IMR-90 (cell line): ENCODE measurements around the gene TBX4. TPM values are rescaled to one million over a fixed set of nuclear protein-coding genes. Genes with fewer than 3 reads are reported as not detected.

Experiments
- ATAC-seq: fragments of 200-7000 bp; cut with Tn5 transposase; 2 replicates; pipeline ENCODE4 v1.9.1; 2020; ENCODE audit warnings: low read depth, mild to moderate bottlenecking, moderate library complexity
- BruUV-seq: library from RNA; stranded (reverse); fragments of 400-500 nt; replicated peaks from 2 replicates; lab custom pipeline; 2021; lab: Mats Ljungman, UMichigan
- CTCF ChIA-PET: fragments of 300-600 bp; formaldehyde crosslinking; extraction: SDS; loops from one replicate; lab custom pipeline; 2021; ENCODE audit warnings: antibody characterized with exemption; lab: Yijun Ruan, JAX
- POLR2A ChIA-PET: fragments of 300-600 bp; sonication (Branson Sonifier 250); formaldehyde crosslinking; loops from one replicate; lab custom pipeline; 2022; ENCODE audit warnings: antibody characterized with exemption; ENCODE audit not compliant: unreplicated experiment; lab: Charles Lee
- DNase-seq: peaks from one replicate; pipeline ENCODE4 v3.0.0; 2013
- H2AFZ ChIP-seq: replicated peaks from 2 replicates; pipeline ENCODE3; 2013; ENCODE audit warnings: low read length, mild to moderate bottlenecking; ENCODE audit not compliant: poor library complexity
- H2AK5ac ChIP-seq: 2 replicates; pipeline ENCODE4 v1.6.1; 2013; ENCODE audit warnings: low read depth, low read length, inconsistent platforms
- H2AK9ac ChIP-seq: replicated peaks from 2 replicates; pipeline ENCODE3; 2013; ENCODE audit warnings: mild to moderate bottlenecking, low read depth, low read length, moderate library complexity; ENCODE audit not compliant: poor library complexity
- H2BK120ac ChIP-seq: 2 replicates; pipeline ENCODE4 v1.6.1; 2013; ENCODE audit warnings: low read depth, low read length, inconsistent platforms
- H2BK15ac ChIP-seq: 3 replicates; pipeline ENCODE4 v1.6.1; 2013; ENCODE audit warnings: low read depth, low read length, inconsistent platforms
- H2BK20ac ChIP-seq: 2 replicates; pipeline ENCODE4 v1.6.1; 2013; ENCODE audit warnings: low read depth, mild to moderate bottlenecking, inconsistent platforms, low read length, moderate library complexity
- H2BK5ac ChIP-seq: 2 replicates; pipeline ENCODE4 v1.6.1; 2013; ENCODE audit warnings: mild to moderate bottlenecking, low read depth, low read length, inconsistent platforms; ENCODE audit not compliant: poor library complexity, severe bottlenecking
- H3K14ac ChIP-seq: replicated peaks from 2 replicates; pipeline ENCODE4 v1.6.1; 2013; ENCODE audit warnings: low read depth, low read length, inconsistent platforms
- H3K18ac ChIP-seq: 2 replicates; pipeline ENCODE4 v1.6.1; 2013; ENCODE audit warnings: low read depth, low read length, control low read depth
- H3K23ac ChIP-seq: 2 replicates; pipeline ENCODE4 v1.6.1; 2013; ENCODE audit warnings: low read depth, low read length, inconsistent platforms
- H3K27ac ChIP-seq: 2 replicates; pipeline ENCODE4 v1.5.1; 2013; ENCODE audit warnings: mild to moderate bottlenecking, control low read depth, low read length; ENCODE audit not compliant: insufficient read depth
- H3K27me3 ChIP-seq: 2 replicates; pipeline ENCODE4 v1.6.1; 2013; ENCODE audit warnings: low read length; ENCODE audit not compliant: control insufficient read depth, insufficient read depth
- H3K36me3 ChIP-seq: 2 replicates; pipeline ENCODE4 v1.6.1; 2013; ENCODE audit warnings: low read length, mixed read lengths; ENCODE audit not compliant: control insufficient read depth, insufficient read depth
- H3K4ac ChIP-seq: 2 replicates; pipeline ENCODE4 v1.6.1; 2013; ENCODE audit warnings: low read depth, low read length, inconsistent platforms
- H3K4me1 ChIP-seq: 2 replicates; pipeline ENCODE4 v1.6.1; 2013; ENCODE audit warnings: low read length, mixed read lengths; ENCODE audit not compliant: control insufficient read depth, insufficient read depth
- H3K4me2 ChIP-seq: 2 replicates; pipeline ENCODE4 v1.6.1; 2013; ENCODE audit warnings: low read depth, mild to moderate bottlenecking, control low read depth, low read length, moderate library complexity
- H3K4me3 ChIP-seq: 2 replicates; pipeline ENCODE4 v1.5.1; 2013; ENCODE audit warnings: low read depth, mild to moderate bottlenecking, control low read depth, low read length, moderate library complexity; ENCODE audit not compliant: insufficient read depth
- H3K56ac ChIP-seq: 2 replicates; pipeline ENCODE4 v1.6.1; 2013; ENCODE audit warnings: low read length, inconsistent platforms; ENCODE audit not compliant: insufficient read depth; ENCODE audit errors: extremely low read depth
- H3K79me1 ChIP-seq, 2 experiments: 2 replicates each; pipeline ENCODE4 v1.6.1; 2013; ENCODE audit warnings: low read length in 2 of 2, inconsistent platforms in 1 of 2, low read depth in 1 of 2
- H3K9ac ChIP-seq: 2 replicates; pipeline ENCODE4 v1.6.1; 2013; ENCODE audit warnings: low read depth, low read length, control low read depth
- H3K9me1 ChIP-seq: 2 replicates; pipeline ENCODE4 v1.6.1; 2013; ENCODE audit warnings: low read length, inconsistent platforms; ENCODE audit not compliant: insufficient read depth
- H3K9me3 ChIP-seq: 2 replicates; pipeline ENCODE4 v1.6.1; 2013; ENCODE audit warnings: low read length; ENCODE audit not compliant: control insufficient read depth, insufficient read depth
- H4K20me1 ChIP-seq: 2 replicates; pipeline ENCODE4 v1.6.1; 2013; ENCODE audit warnings: low read length, inconsistent platforms; ENCODE audit not compliant: insufficient read depth
- H4K5ac ChIP-seq: 2 replicates; pipeline ENCODE4 v1.6.1; 2013; ENCODE audit warnings: mild to moderate bottlenecking, low read depth, low read length, control low read depth
- H4K8ac ChIP-seq, 2 experiments: 2 replicates each; pipeline ENCODE4 v1.6.1; 2013; ENCODE audit warnings: low read depth in 2 of 2, low read length in 2 of 2, control low read depth in 1 of 2, inconsistent platforms in 1 of 2
- H4K91ac ChIP-seq: 2 replicates; pipeline ENCODE4 v1.6.1; 2013; ENCODE audit warnings: low read depth, low read length, inconsistent platforms; ENCODE audit not compliant: insufficient read depth
- ELK1 ChIP-seq: fragments of 150-350 bp; IDR thresholded peaks from 2 replicates; pipeline ENCODE4 v1.6.1; 2016; ENCODE audit warnings: low read depth, mild to moderate bottlenecking, low read length, moderate library complexity, borderline replicate concordance
- RCOR1 ChIP-seq: IDR thresholded peaks from 2 replicates; pipeline ENCODE4 v1.6.1; 2012; ENCODE audit warnings: mild to moderate bottlenecking, low read length, improper control_type of control experiment; ENCODE audit not compliant: insufficient replicate concordance
- WGBS, 2 experiments: methylation state at CpG; one replicate each; pipeline versions ENCODE4 v1.1.5 to v1.1.7; 2013; ENCODE audit warnings: missing lambda C conversion rate in 2 of 2; ENCODE audit not compliant: insufficient read length in 1 of 2; ENCODE audit errors: extremely low coverage in 2 of 2; 5-methylcytosine and 5-hydroxymethylcytosine counted together
- dilution Hi-C: fragments of 300-500 bp; cut with HindIII; formaldehyde crosslinking; loops from one replicate; pipeline ENCODE4 v1.14.3; 2018; ENCODE audit warnings: low sequenced_read_pairs; ENCODE audit not compliant: unreplicated experiment
- in situ Hi-C: fragments of 300-500 bp; cut with MboI; formaldehyde crosslinking; loops from 3 replicates; pipeline ENCODE4 v1.14.3; 2019; ENCODE audit warnings: low sequenced_read_pairs, inconsistent platforms, mixed read lengths
- intact Hi-C: fragments of 100-400 bp; cut with micrococcal nuclease; formaldehyde crosslinking; loops from 2 replicates; pipeline ENCODE4 v1.10.0; 2022
- polyA plus RNA-seq, 3 experiments: library from polyadenylated mRNA; depleted of rRNA; stranded (reverse); fragments of >200 nt; gene quantifications; 2 replicates each; pipeline ENCODE4 v1.2.3, GENCODE V29; 2012; ENCODE audit warnings: low replicate concordance in 1 of 3
- total RNA-seq: library from RNA; depleted of rRNA; stranded (reverse); fragments of >200 nt; gene quantifications from 2 replicates; pipeline ENCODE4 v1.2.3, GENCODE V29; 2012

Gene TBX4
- total and polyA plus RNA-seq, 2 of the 4 experiments (the other 2 are of a cell fraction): 0.05 TPM; not detected in 1

GRCh38 chr17:61498042-61498994 lies 46.1 kb downstream of the TBX4 start:
- Histone ChIP-seq H3K4me3 (no peak overlapping the region), H3K18ac (no peak overlapping the region), H2AK9ac (no peak overlapping the region), H3K36me3 (no peaks in the 10 kb centered on the region), H2AK5ac (no peak overlapping the region), H3K23ac (no peak overlapping the region), H3K9ac (no peak overlapping the region), H4K8ac (no peak overlapping the region), H3K27me3 (no peaks in the 10 kb centered on the region), H2BK5ac (no peak overlapping the region), H3K4ac (no peak overlapping the region), H3K4me2 (no peak overlapping the region), H3K9me1 (no peaks in the 10 kb centered on the region), H3K79me1 (no peaks in the 10 kb centered on the region), H3K56ac (no peak overlapping the region), H2AFZ (no peak overlapping the region), H2BK20ac (no peak overlapping the region), H3K14ac (no peak overlapping the region), H3K27ac (no peak overlapping the region), H3K9me3 (no peaks in the 10 kb centered on the region), H4K20me1 (no peaks in the 10 kb centered on the region), H2BK120ac (no peak overlapping the region), H4K91ac (no peak overlapping the region), H4K5ac (no peak overlapping the region), H2BK15ac (no peak overlapping the region), H3K4me1 (peaks cover 2% of the 10 kb centered on the region; the same call in 1 of the 2 replicates)
- 87% methylated on average over 4 of the region's 8 CpGs; no CpG with 5 or more reads in 1 of the 2 experiments for WGBS, 2 experiments
- POLR2A ChIA-PET: no interaction called here
- no peak for DNase-seq
- CTCF ChIA-PET: no interaction called here
- no peak for ATAC-seq
- no peak for TF ChIP-seq ELK1
- no peak for TF ChIP-seq RCOR1
- intact Hi-C loops (no loop called here), in situ Hi-C loops (no loop called here), dilution Hi-C loops (no loop called here)
- no TSS peak for BruUV-seq
